Measurements from ENCODE around the gene GABBR2.
"Not testable (repeated sequence)": the region's sequence is repeated elsewhere in the genome, so short reads cannot be mapped to it uniquely, and the experiment has no call there.

GABBR2 gene

GRCh38 chr9:98310752-98311392, 397.9 kb downstream of the GABBR2 start:
- DNase-seq: no peak

DNA sequence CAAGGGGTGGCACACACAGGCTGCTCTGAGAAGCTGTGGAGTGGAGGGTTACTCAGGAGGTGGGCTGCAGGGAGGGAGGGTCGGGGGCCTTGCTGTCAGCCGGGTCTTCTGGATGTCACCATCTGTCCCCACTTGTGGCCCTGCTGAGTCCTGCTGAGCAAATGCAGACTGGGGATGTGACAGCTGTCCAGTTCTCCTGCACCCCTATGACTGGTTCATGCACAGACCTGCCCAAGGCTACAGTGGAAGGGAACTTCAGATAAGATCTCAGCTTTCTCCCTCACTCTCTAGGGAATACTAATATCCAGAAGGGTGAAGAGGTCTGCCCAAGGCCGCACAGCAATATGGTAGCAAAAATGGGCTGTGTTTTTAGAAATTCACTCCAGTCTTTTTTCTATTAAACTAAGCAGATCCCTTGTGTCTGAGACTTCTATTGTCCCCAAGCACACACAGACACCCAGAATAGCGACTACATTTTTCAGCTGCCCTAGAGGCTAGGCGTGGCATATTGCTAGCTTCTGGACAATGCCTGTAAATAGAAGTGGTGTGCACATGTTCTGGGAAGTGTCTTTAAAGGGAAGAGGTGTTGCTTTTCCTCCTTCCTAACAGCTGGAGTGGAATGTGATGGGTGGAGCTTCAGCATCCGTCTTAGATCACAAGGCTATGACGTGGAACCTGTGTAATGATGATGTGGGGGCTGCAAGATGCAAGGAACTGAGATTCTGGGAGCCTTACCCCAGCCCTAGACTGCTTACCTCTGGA, 402.2 kb downstream of the GABBR2 start:
- no peak for DNase-seq

DNA sequence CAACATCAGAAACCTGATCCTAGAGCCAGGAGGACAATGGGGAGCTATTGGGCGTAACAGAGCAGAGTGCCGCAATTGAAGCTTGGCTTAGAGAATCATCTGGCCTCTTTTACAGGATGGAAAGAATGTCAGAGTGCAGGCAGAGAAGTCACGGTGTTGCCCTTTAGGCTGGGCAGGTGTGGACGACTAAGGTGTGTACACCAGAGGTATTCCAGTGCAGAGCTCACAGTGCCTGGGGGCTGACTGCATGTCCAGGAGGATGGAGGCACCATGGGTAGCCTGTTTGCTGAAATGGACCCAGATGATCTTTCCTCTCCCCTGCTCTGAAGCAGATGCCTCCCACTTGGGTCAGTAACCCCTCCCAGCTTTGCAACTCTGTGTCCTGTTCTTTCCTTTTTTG, 404.4 kb downstream of the GABBR2 start:
- DNase-seq: no peak

DNA sequence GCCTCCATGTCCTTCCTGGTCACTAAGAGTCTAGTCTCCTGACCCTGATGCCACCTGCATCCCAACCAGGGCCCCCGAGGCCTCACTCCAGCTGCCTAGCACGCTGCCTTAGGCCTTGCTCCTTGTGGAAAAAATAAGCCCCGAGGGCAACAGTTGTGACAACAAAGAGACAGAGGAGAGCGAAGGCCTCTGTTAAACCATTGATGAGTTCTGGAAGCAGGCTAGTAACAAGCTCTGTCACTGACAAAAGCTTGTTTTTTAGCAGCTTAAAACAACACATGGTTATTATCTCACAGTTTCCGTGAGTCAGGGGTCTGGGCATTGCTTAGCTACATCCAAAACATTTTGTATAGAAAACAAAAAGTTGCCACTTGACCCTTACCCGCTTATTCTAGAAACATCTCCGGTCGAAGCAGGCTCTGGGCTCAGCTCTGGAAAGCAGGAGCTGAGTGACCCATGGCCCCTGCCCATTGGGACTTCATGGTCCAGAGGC, 405.1 kb downstream of the GABBR2 start:
- no peak for DNase-seq

- DNase-seq: no peak
Measured at GRCh38 chr9:98302938-98303632, 405.6 kb downstream of the GABBR2 start.

DNA sequence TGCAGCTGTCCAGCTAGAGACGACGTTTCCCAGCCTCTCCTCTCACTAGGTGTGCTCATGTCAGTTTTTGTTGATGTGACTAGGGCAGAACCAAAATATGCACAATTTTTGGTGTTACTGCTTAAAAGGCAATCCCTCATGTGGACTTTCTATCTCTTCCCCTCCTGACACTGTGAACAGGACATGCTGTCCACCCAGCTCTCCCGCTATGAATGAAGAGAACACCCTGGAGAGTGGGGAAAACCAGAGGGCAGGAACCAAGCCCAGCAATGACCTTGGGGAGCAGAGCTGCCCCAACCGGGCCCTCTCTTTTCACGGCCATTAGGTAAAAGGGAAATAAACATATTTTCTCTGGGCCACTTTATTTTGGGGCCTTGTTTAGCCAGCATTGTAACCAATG, 406.6 kb downstream of the GABBR2 start:
- no peak for DNase-seq

DNA sequence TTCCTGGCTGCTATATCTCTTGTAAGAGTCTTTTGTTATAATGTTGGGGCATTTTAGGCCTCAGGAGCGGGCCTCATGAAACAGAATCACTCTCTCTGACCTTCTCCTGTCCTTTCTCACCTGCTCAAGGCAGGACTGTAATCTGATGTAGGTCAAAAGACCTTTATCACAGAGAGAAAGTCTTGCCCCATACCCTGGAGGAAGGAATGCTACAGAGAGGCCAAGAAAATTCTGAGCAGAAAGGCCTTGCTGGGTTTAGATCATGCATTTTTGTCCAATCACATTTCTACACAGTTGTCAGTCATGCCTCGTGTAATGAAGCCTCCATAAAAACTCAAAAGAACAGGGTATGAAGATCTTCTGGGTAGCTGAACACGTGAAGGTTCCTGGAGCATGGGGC, 408.1 kb downstream of the GABBR2 start:
- no peak for DNase-seq

- no peak for DNase-seq
Measured at GRCh38 chr9:98298476-98298875, 410.3 kb downstream of the GABBR2 start.

DNA sequence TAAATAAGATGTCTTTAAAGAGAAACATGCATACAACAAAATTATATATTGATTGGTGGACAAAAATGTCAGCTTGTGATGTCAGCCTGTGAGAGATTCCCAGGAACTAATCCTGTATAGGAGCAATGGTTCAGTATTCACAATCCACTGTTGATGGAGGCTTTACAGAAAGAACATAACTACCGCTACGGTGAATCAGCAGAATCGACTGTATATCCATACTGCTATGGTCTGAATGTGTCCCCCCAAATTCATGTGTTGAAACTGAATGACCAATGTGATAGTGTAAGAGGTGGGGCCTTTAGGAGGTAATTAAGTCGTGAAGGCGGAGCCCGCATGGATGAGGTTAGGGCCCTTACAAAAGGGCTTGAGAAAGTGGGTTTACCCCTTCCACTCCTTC, 412.9 kb downstream of the GABBR2 start:
- no peak for DNase-seq

DNA sequence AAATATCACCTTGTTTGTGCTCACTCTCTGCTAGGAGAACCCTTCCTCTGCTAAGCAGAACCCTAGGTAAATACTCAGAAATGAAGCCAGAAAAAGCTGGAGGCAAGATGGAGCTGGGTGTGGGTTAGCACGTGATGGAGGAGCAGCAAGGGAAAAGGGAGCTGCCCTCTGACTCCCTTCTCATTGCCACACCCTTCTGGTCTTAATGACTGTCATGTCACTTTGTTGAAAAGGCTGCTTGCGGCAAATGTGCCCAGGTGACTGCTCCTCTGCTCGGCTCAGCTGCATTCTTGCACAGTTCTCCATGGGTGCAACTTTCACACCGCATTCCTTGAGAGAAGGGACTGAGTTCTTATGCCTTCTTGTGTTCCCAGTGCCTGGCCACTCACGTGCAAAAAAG, 416.9 kb downstream of the GABBR2 start:
- DNase-seq: no peak

- DNase-seq: no peak
Measured at GRCh38 chr9:98290411-98290810, 418.3 kb downstream of the GABBR2 start.

DNA sequence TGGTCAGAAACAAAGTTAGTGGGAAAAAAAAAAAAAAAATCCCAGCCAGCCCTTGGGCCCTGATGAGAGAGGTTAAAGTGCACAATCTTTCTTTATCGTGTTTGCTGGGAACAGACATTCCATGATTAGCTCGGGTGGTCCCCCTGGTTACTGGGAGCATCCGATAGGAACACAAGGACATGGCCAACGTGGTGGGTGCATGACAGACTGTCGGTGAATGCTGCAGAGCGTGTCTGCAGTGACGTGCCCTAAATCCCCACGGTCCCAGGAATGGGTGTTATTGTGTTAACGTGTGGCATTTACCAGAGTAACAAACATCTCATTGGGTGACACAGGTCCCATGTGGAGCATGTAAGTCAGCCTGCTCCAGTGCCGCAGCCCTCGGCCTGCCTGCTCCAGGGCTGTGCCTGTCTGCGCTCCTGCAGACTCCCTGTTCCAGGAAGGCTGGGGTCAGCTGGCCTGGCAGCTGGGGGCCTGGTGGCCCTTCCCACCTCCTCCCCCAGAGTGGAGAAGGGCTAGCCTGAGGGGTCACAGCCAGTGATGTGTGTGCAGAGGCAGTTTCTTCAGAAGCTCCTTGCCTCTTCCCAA, 419.0 kb downstream of the GABBR2 start:
- no peak for DNase-seq

GRCh38 chr9:98288881-98289280, 419.9 kb downstream of the GABBR2 start:
- no peak for DNase-seq

- no peak for DNase-seq
Measured at GRCh38 chr9:98287384-98287783, 421.4 kb downstream of the GABBR2 start.

DNA sequence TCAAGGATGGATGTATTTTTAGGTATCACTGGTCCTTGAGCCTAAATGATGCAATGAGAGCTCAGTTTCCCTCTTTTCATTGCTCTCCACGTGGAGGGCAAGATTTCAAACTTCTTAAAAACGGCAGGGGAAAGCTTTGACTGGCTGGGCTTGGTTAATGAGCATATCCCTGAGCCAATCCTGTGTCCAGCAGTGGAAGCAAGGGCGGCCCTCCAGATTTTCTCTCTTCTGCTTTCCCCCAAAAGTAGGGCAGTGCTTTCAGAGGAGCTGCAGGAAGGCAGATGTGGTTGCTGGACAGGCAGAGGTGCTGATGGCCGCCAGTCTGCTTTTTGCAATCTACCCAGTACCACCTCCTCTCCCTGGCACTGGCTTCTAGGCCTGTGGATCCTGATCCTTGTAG, 423.3 kb downstream of the GABBR2 start:
- DNase-seq: no peak

DNA sequence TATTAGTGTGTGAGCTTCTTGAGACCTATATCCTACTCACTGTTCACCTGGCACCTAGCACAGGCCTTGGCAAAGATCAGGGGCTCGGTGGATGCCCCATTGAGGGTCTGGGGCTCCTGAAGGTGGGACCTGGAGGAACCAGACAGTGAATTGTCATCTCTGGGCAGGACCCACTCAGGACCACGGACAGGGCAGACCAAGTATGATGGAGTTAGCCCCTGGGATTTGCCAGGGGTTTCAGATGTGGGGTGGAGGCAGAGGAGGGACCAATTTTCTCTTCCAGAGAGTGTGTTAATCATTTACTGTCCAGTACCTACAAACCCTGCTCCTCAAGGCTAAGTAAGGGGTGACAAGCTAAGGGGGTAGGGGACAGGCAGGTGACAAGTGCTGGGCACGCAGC, 424.0 kb downstream of the GABBR2 start:
- no peak for DNase-seq

DNA sequence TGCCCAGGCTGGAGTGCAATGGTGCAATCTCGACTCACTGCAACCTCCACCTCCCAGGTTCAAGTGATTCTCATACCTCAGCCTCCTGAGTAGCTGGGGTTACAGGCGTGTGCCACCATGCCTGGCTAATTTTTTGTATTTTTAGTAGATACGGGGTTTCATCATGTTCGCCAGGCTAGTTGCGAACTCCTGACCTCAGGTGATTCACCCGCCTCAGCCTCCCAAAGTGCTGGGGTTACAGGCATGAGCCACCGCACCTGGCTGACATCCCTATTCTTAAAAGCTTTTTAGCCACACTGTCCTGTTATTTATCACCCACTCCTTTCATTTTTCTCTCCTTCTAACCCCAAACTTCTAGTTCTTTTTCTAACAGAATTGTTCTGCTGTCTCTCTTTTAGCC, 425.6 kb downstream of the GABBR2 start:
- DNase-seq: not testable (repeated sequence)

DNA sequence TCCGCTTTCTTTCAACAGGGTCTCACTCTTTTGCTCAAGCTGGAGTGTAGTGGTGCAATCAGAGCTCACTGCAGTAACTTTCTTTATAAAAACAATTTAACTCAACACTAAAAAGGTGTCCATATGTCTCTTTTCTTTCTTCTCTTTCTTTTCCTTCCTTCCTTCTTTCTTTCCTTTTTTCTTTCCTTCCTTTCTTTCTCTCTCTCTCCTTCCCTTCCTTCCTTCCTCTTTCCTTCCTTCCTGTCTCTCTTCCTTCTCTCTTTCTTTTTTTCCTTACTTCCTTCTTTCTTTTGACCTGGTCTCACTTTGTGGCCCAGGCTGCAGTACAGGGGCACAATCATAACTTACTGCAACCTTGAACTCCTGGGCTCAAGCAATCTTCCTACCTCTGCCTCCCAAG, 427.5 kb downstream of the GABBR2 start:
- DNase-seq: no peak

- peak; percentile 7 for DNase-seq
Measured at GRCh38 chr9:98280574-98280973, 428.2 kb downstream of the GABBR2 start.

DNA sequence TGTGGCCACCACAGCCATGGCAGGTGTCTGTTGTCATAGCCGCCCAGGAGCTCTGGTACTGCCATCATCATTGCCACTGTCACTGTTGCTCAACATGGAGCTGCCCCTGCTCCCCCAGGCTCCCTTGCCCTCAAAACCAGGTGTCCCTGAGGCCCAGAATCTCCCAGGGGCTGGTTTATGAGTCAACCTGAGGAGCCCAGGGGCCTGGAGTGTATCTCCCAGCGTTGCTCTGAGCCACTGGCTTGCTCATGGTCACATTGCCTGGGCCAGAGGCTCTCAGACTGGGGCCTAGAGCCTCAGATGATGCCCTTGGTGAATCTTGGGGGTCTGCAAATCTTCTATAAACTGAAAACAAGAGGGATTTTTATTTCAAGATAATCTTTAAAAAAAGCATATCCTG, 428.6 kb downstream of the GABBR2 start:
- no peak for DNase-seq

GRCh38 chr9:98276907-98277469, 431.7 kb downstream of the GABBR2 start:
- no peak for DNase-seq

GRCh38 chr9:98275159-98275558, 433.6 kb downstream of the GABBR2 start:
- no peak for DNase-seq

DNA sequence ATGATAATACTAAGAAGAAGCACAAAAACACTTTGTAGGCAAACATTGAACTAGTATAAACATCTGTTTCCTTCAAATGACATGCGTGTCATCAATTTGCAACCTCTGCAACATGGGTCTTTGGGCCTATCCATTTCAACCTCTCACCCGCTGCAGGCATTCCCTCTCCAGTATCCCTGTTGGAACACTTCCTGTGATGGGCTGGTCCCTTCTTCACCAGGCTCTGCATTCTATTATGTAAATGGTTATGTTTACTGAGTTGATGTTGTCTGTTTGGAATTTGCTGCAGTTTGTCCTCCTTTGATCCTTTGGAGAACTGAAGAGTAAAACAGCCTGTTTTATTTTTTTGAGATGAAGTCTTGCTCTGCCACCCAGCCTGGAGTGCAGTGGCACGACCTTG, 436.7 kb downstream of the GABBR2 start:
- no peak for DNase-seq
